Pancreas (tissue), 10 donors: ENCODE measurements around the gene CHN1. TPM values are rescaled to one million over a fixed set of nuclear protein-coding genes. Genes with fewer than 3 reads are reported as not detected.

ENCODE experiments used
- ATAC-seq, 4 donors: fragments of 200-7000 bp; cut with Tn5 transposase; one replicate each; pipeline versions ENCODE4 v1.8.0 to v1.9.1; 2020; ENCODE audit warnings: mild to moderate bottlenecking in 4 of 4, moderate library complexity in 4 of 4
- DNase-seq, 6 donors: peaks; one replicate each; pipeline ENCODE4 v3.0.0-alpha.2; 2020
- FAIRE-seq: peaks from 2 replicates; lab custom pipeline; 2012; peaks lifted over from hg19 to GRCh38; lab: Jason Lieb, UNC
- H3K27ac ChIP-seq, 4 donors: fragments of 200-600 bp; sonication (generic); 1 replicate in 3 of 4; 2 replicates in 1 of 4; pipeline versions ENCODE4 v1.5.0 to v1.8.0; 2020
- H3K27me3 ChIP-seq, 4 donors: fragments of 200-600 bp; one replicate each; pipeline ENCODE4 v1.8.0; 2021
- H3K36me3 ChIP-seq, 3 donors: fragments of 200-600 bp; sonication (generic) in 1 of 3; one replicate each; pipeline versions ENCODE4 v1.5.0 to v1.8.0; 2020 to 2021
- H3K4me1 ChIP-seq, 3 donors: fragments of 200-600 bp; one replicate each; pipeline ENCODE4 v1.8.0; 2021
- H3K4me3 ChIP-seq, 4 donors: fragments of 200-600 bp; sonication (generic) in 2 of 4; one replicate each; pipeline versions ENCODE4 v1.5.0 to v1.8.0; 2020 to 2021
- H3K9me3 ChIP-seq, 4 donors: fragments of 200-600 bp; one replicate each; pipeline ENCODE4 v1.8.0; 2021
- CTCF ChIP-seq, 4 donors: fragments of 200-600 bp; sonication (generic) in 3 of 4; IDR thresholded peaks; one replicate each; pipeline versions ENCODE4 v1.5.0 to v1.8.0; 2021; ENCODE audit warnings: antibody characterized with exemption in 4 of 4
- WGBS, 2 donors: extraction: QIAGEN DNeasy Blood & Tissue Kit; methylation state at CpG; one replicate each; pipeline ENCODE4 v1.1.7; 2013; 5-methylcytosine and 5-hydroxymethylcytosine counted together
- intact Hi-C, 3 donors: fragments of 100-400 bp; cut with DNase I; formaldehyde crosslinking; loops; one replicate each; pipeline versions ENCODE4 v1.11.1 to v1.14.2; 2022
- polyA plus RNA-seq, 2 donors: library from polyadenylated mRNA; stranded (reverse); fragments of 200-250 nt; gene quantifications; one replicate each; pipeline ENCODE4 v1.2.3, GENCODE V29; 2013
- total RNA-seq, 6 donors: library from RNA; stranded (reverse); fragmentation: NEBNext Ultra II Directional in 4 of 6; extraction: Animal tissue kit (Norgen Biotek cat#: 25700) in 4 of 6; gene quantifications; one replicate each; pipeline versions ENCODE4 v1.2.1 to v1.2.4, GENCODE V29; 2021 to 2023
- donor health status: healthy with polysubstance abuse.
- donor health status: DM: no; HTN: no; CAD: no; lungs with moderate emphysema.
- donor health status: DM: no; HTN: no; CAD: no.
- donor health status: control.
- donor health status: control.
- donor health status: Bipolar disorder and iron deficiency.
- donor health status: DM: yes; HTN: yes; CAD: no.
- donor health status: DM: no; HTN: no; CAD: no.
- donor health status: DM: no; HTN: no; CAD: no.
- donor health status: DM: yes; HTN: yes; CAD: no.

Gene CHN1
- total RNA-seq (1 to 10 TPM; 1.3 to 4.2 (median 3.2) TPM), polyA plus RNA-seq (10 to 100 TPM in 1 of 2 donors, 1 to 10 TPM in 1; 3.2 to 15.4 TPM)

- FAIRE-seq (no peak), DNase-seq (peak; percentile 54 to 88 (median 60)), ATAC-seq (peak; percentile 85 to 90 (median 88))
- no peak for TF ChIP-seq CTCF (IDR thresholded peaks at IDR 0.05)
- Histone ChIP-seq H3K27me3 (peaks cover 0 to 21% (median 3%) of the 10 kb centered on the region in 4 donors), H3K4me3 (peak within 1 kb of the TSS; percentile 55 to 70 (median 62)), H3K4me1 (no peaks in the 10 kb centered on the region), H3K9me3 (no peaks in the 10 kb centered on the region), H3K27ac (peak within 1 kb of the TSS in 1 of 4 donors; percentile 33), H3K36me3 (no peaks in the 10 kb centered on the region)
- WGBS, 2 donors, result 1% methylated on average over 58 to 89 of the region's 89 CpGs
- intact Hi-C loops, result no loop called here
Measured at GRCh38 chr2:175004980-175005732, at the start of gene CHN1. Gene CHN1 (minus strand): TSS chr2:175005381. CDS start chr2:175004912, 469 bp downstream.

- WGBS, 2 donors, result 97 to 98% methylated on average over 4 of the region's 4 CpGs
- no peak for FAIRE-seq
- no peaks in the 10 kb centered on the region for H3K27me3 ChIP-seq
Measured at GRCh38 chr2:175054340-175054739, 49.2 kb upstream of the CHN1 start.

GRCh38 chr2:175049661-175050060 is 44.5 kb upstream of the CHN1 start:
- no peaks in the 10 kb centered on the region for H3K4me1 ChIP-seq
- no peaks in the 10 kb centered on the region for H3K27me3 ChIP-seq
- H3K9me3 ChIP-seq, result no peaks in the 10 kb centered on the region
- no peaks in the 10 kb centered on the region for H3K36me3 ChIP-seq
- DNase-seq (no peak), ATAC-seq (no peak), FAIRE-seq (no peak)
- intact Hi-C loops, result no loop called here
- H3K4me3 ChIP-seq, result no peak overlapping the region
- no peak for TF ChIP-seq CTCF (IDR thresholded peaks at IDR 0.05)
- no peak overlapping the region for H3K27ac ChIP-seq

More at GRCh38 chr2:175054340-175054739, 49.2 kb upstream of the CHN1 start:
- H3K36me3 ChIP-seq, result no peaks in the 10 kb centered on the region
- H3K4me1 ChIP-seq, result peaks cover 0 to 8% (median 0%) of the 10 kb centered on the region in 3 donors
- DNase-seq, result no peak
- intact Hi-C loops, result no loop called here
- H3K9me3 ChIP-seq, result no peaks in the 10 kb centered on the region
- H3K4me3 ChIP-seq, result no peak overlapping the region
- no peak for ATAC-seq
- no peak for TF ChIP-seq CTCF (IDR thresholded peaks at IDR 0.05)
- no peak overlapping the region for H3K27ac ChIP-seq

GRCh38 chr2:175048275-175048674 is 43.1 kb upstream of the CHN1 start:
- Histone ChIP-seq H3K27ac (no peak overlapping the region), H3K36me3 (no peaks in the 10 kb centered on the region), H3K4me1 (no peaks in the 10 kb centered on the region), H3K4me3 (no peak overlapping the region), H3K9me3 (no peaks in the 10 kb centered on the region), H3K27me3 (no peaks in the 10 kb centered on the region)
- TF ChIP-seq CTCF (IDR thresholded peaks at IDR 0.05), result no peak
- DNase-seq (no peak), FAIRE-seq (no peak), ATAC-seq (no peak)
- intact Hi-C loops, result no loop called here
- 92 to 93% methylated on average over 2 of the region's 2 CpGs for WGBS, 2 donors

GRCh38 chr2:175039490-175039889 is 34.3 kb upstream of the CHN1 start:
- intact Hi-C loops, result no loop called here
- 87 to 95% methylated on average over 3 of the region's 3 CpGs for WGBS, 2 donors
- Histone ChIP-seq H3K27me3 (no peaks in the 10 kb centered on the region), H3K36me3 (no peaks in the 10 kb centered on the region), H3K4me3 (no peak overlapping the region), H3K9me3 (no peaks in the 10 kb centered on the region), H3K27ac (no peak overlapping the region), H3K4me1 (peaks cover 0 to 5% (median 0%) of the 10 kb centered on the region in 3 donors)
- DNase-seq (no peak), ATAC-seq (no peak), FAIRE-seq (no peak)
- no peak for TF ChIP-seq CTCF (IDR thresholded peaks at IDR 0.05)
